Measurements from ENCODE around the gene IL21R. TPM values are rescaled to one million over a fixed set of nuclear protein-coding genes. Genes with fewer than 3 reads are reported as not detected.
A peak's percentile ranks its signal among the peaks of the same experiment; 100 is the strongest.

The IL21R gene
- total and polyA plus RNA-seq, 9 of the 15 experiments (the other 6 are each of a cell fraction or from before 2014, with no cell fraction given) = 0.04 to 0.34 (median 0.18) TPM; not detected in 1

GRCh38 chr16:27400751-27401620 is 988 bp upstream of the IL21R start:
- ChIA-PET CTCF (ENCODE audit: low intra/inter-chr PET ratio) (no interaction called here), POLR2A (interaction anchor here (0.6 kb wide), 2 partner anchors 290 to 1298 kb away, joined by 3 read pairs; no protein-coding TSS in a partner anchor)
- 1% methylated on average over 11 of the region's 11 CpGs for WGBS (ENCODE audit: insufficient coverage, low coverage, missing lambda C conversion rate)
- intact Hi-C loops (cut with micrococcal nuclease) = no loop called here
- no peak for FAIRE-seq
- Histone ChIP-seq H3K9ac (ENCODE audit: insufficient read depth in 1 of 2, low read depth in 2 of 2, low read length in 2 of 2) (no peak overlapping the region), H3K9me1 (ENCODE audit: control insufficient read depth, insufficient read depth, low read length) (peaks cover 2% of the 10 kb centered on the region), H3K36me3 (ENCODE audit: control insufficient read depth, insufficient read depth, low read length) (no peaks in the 10 kb centered on the region), H3K4me2 (ENCODE audit: insufficient read depth, low read length) (no peak overlapping the region), H3K79me2 (ENCODE audit: control insufficient read depth, insufficient read depth, low read length) (no peaks in the 10 kb centered on the region), H2AFZ (ENCODE audit: low read depth, low read length) (no peak overlapping the region), H4K20me1 (replicated peaks; ENCODE audit: control insufficient read depth, insufficient read depth, low read length) (peaks cover 4% of the 10 kb centered on the region; the same call in 1 of the 2 replicates), H3K4me3 (no peak overlapping the region), H3K4me1 (replicated peaks in 1 of 2; ENCODE audit: control insufficient read depth in 2 of 2, insufficient read depth in 2 of 2, low read length in 2 of 2) (peaks cover 0 to 7% of the 10 kb centered on the region in 2 experiments; a peak in 3 of 5 replicates), H3K27ac (ENCODE audit: extremely low read depth, low read depth, low read length) (no peak overlapping the region), H3K9me3 (replicated peaks; ENCODE audit: control insufficient read depth, insufficient read depth, low read depth, low read length) (no peaks in the 10 kb centered on the region), H3K27me3 (ENCODE audit: control insufficient read depth in 2 of 2, insufficient read depth in 2 of 2, low read length in 2 of 2) (peaks cover 26 to 42% of the 10 kb centered on the region in 2 experiments)
- DNase-seq (ENCODE audit: extremely low read depth in 1 of 4, low spot score in 3 of 4) = no peak
- in situ Hi-C loops (cut with MboI) = no loop called here
- no peak for ATAC-seq
- peak; percentile 80; the same call in 1 of the 2 replicates for TF ChIP-seq BCOR (IDR thresholded peaks at IDR 0.05)
- TF ChIP-seq ID3 (CRISPR knock-in tag; IDR thresholded peaks at IDR 0.05) = no peak
- no peak for TF ChIP-seq ID3 (tag; IDR thresholded peaks at IDR 0.05)
- TF ChIP-seq KAT7 (CRISPR knock-in tag; IDR thresholded peaks at IDR 0.05; ENCODE audit: borderline replicate concordance) = no peak
- TF ChIP-seq PHF20 (IDR thresholded peaks at IDR 0.05; ENCODE audit: partially characterized antibody) = peak; percentile 17
- no peak for TF ChIP-seq FOXM1 (IDR thresholded peaks at IDR 0.05; ENCODE audit: low read depth)
- TF ChIP-seq FOXM1 (CRISPR knock-in tag; IDR thresholded peaks at IDR 0.05; ENCODE audit: low read depth) = no peak
- TF ChIP-seq POLR3G (IDR thresholded peaks at IDR 0.05; ENCODE audit: extremely low read depth, insufficient read length, insufficient replicate concordance) = no peak
- peak; percentile 68 for TF ChIP-seq RBM25 (IDR thresholded peaks at IDR 0.05; ENCODE audit: low read depth, low read length, severe bottlenecking)
- TF ChIP-seq THRAP3 (IDR thresholded peaks at IDR 0.05; ENCODE audit: borderline replicate concordance) = no peak
- TF ChIP-seq FOS (IDR thresholded peaks at IDR 0.05; ENCODE audit: extremely low read depth, insufficient read length) = no peak
- TF ChIP-seq THAP7 (CRISPR knock-in tag; IDR thresholded peaks at IDR 0.05) = no peak
- no peak for TF ChIP-seq MAZ (CRISPR knock-in tag; conservative IDR thresholded peaks at IDR 0.05 in 1 of 2, IDR thresholded peaks at IDR 0.05 in 1 of 2)
- TF ChIP-seq KDM1A (IDR thresholded peaks at IDR 0.05) = peak; percentile 58 to 64
- TF ChIP-seq RCOR1 (IDR thresholded peaks at IDR 0.05; ENCODE audit: borderline replicate concordance in 1 of 2, low read depth in 2 of 2, low read length in 2 of 2) = peak in 1 of 2 experiments; percentile 25; a peak in 1 of 4 replicates
- TF ChIP-seq WHSC1 (IDR thresholded peaks at IDR 0.05; ENCODE audit: low read length) = no peak
- TF ChIP-seq RFX7 (CRISPR knock-in tag; IDR thresholded peaks at IDR 0.05) = no peak
- no peak for TF ChIP-seq ZNF12 (CRISPR knock-in tag; IDR thresholded peaks at IDR 0.05)
- peak; percentile 61; the same call in 1 of the 2 replicates for TF ChIP-seq HDAC2 (IDR thresholded peaks at IDR 0.05)
- TF ChIP-seq ADNP (tag; IDR thresholded peaks at IDR 0.05) = peak; percentile 76; the same call in 1 of the 2 replicates
- no peak for TF ChIP-seq GTF2B (IDR thresholded peaks at IDR 0.05; ENCODE audit: extremely low read depth, insufficient read length)
- peak; percentile 60; the same call in 1 of the 2 replicates for TF ChIP-seq SMARCA5 (IDR thresholded peaks at IDR 0.05)
- 0 out of 2 replicates have a peak, but pooled peaks have one; percentile 19 for TF ChIP-seq PTBP1 (IDR thresholded peaks at IDR 0.05; ENCODE audit: low read depth, low read length)
- BruUV-seq (replicated peaks) = no TSS peak
